IMR-90 (cell line): ENCODE measurements around the gene NPR2. TPM values are rescaled to one million over a fixed set of nuclear protein-coding genes. Genes with fewer than 3 reads are reported as not detected.

Source experiments
- ATAC-seq: fragments of 200-7000 bp; cut with Tn5 transposase; 2 replicates; pipeline ENCODE4 v1.9.1; 2020; ENCODE audit warnings: low read depth, mild to moderate bottlenecking, moderate library complexity
- BruUV-seq: library from RNA; stranded (reverse); fragments of 400-500 nt; replicated peaks from 2 replicates; lab custom pipeline; 2021; lab: Mats Ljungman, UMichigan
- CTCF ChIA-PET: fragments of 300-600 bp; formaldehyde crosslinking; extraction: SDS; loops from one replicate; lab custom pipeline; 2021; ENCODE audit warnings: antibody characterized with exemption; lab: Yijun Ruan, JAX
- POLR2A ChIA-PET: fragments of 300-600 bp; sonication (Branson Sonifier 250); formaldehyde crosslinking; loops from one replicate; lab custom pipeline; 2022; ENCODE audit warnings: antibody characterized with exemption; ENCODE audit not compliant: unreplicated experiment; lab: Charles Lee
- DNase-seq: peaks from one replicate; pipeline ENCODE4 v3.0.0; 2013
- H2AFZ ChIP-seq: replicated peaks from 2 replicates; pipeline ENCODE3; 2013; ENCODE audit warnings: low read length, mild to moderate bottlenecking; ENCODE audit not compliant: poor library complexity
- H2AK5ac ChIP-seq: 2 replicates; pipeline ENCODE4 v1.6.1; 2013; ENCODE audit warnings: low read depth, low read length, inconsistent platforms
- H2AK9ac ChIP-seq: replicated peaks from 2 replicates; pipeline ENCODE3; 2013; ENCODE audit warnings: mild to moderate bottlenecking, low read depth, low read length, moderate library complexity; ENCODE audit not compliant: poor library complexity
- H2BK120ac ChIP-seq: 2 replicates; pipeline ENCODE4 v1.6.1; 2013; ENCODE audit warnings: low read depth, low read length, inconsistent platforms
- H2BK15ac ChIP-seq: 3 replicates; pipeline ENCODE4 v1.6.1; 2013; ENCODE audit warnings: low read depth, low read length, inconsistent platforms
- H2BK20ac ChIP-seq: 2 replicates; pipeline ENCODE4 v1.6.1; 2013; ENCODE audit warnings: low read depth, mild to moderate bottlenecking, inconsistent platforms, low read length, moderate library complexity
- H2BK5ac ChIP-seq: 2 replicates; pipeline ENCODE4 v1.6.1; 2013; ENCODE audit warnings: mild to moderate bottlenecking, low read depth, low read length, inconsistent platforms; ENCODE audit not compliant: poor library complexity, severe bottlenecking
- H3K14ac ChIP-seq: replicated peaks from 2 replicates; pipeline ENCODE4 v1.6.1; 2013; ENCODE audit warnings: low read depth, low read length, inconsistent platforms
- H3K18ac ChIP-seq: 2 replicates; pipeline ENCODE4 v1.6.1; 2013; ENCODE audit warnings: low read depth, low read length, control low read depth
- H3K23ac ChIP-seq: 2 replicates; pipeline ENCODE4 v1.6.1; 2013; ENCODE audit warnings: low read depth, low read length, inconsistent platforms
- H3K27ac ChIP-seq: 2 replicates; pipeline ENCODE4 v1.5.1; 2013; ENCODE audit warnings: mild to moderate bottlenecking, control low read depth, low read length; ENCODE audit not compliant: insufficient read depth
- H3K27me3 ChIP-seq: 2 replicates; pipeline ENCODE4 v1.6.1; 2013; ENCODE audit warnings: low read length; ENCODE audit not compliant: control insufficient read depth, insufficient read depth
- H3K36me3 ChIP-seq: 2 replicates; pipeline ENCODE4 v1.6.1; 2013; ENCODE audit warnings: low read length, mixed read lengths; ENCODE audit not compliant: control insufficient read depth, insufficient read depth
- H3K4ac ChIP-seq: 2 replicates; pipeline ENCODE4 v1.6.1; 2013; ENCODE audit warnings: low read depth, low read length, inconsistent platforms
- H3K4me1 ChIP-seq: 2 replicates; pipeline ENCODE4 v1.6.1; 2013; ENCODE audit warnings: low read length, mixed read lengths; ENCODE audit not compliant: control insufficient read depth, insufficient read depth
- H3K4me2 ChIP-seq: 2 replicates; pipeline ENCODE4 v1.6.1; 2013; ENCODE audit warnings: low read depth, mild to moderate bottlenecking, control low read depth, low read length, moderate library complexity
- H3K4me3 ChIP-seq: 2 replicates; pipeline ENCODE4 v1.5.1; 2013; ENCODE audit warnings: low read depth, mild to moderate bottlenecking, control low read depth, low read length, moderate library complexity; ENCODE audit not compliant: insufficient read depth
- H3K56ac ChIP-seq: 2 replicates; pipeline ENCODE4 v1.6.1; 2013; ENCODE audit warnings: low read length, inconsistent platforms; ENCODE audit not compliant: insufficient read depth; ENCODE audit errors: extremely low read depth
- H3K79me1 ChIP-seq, 2 experiments: 2 replicates each; pipeline ENCODE4 v1.6.1; 2013; ENCODE audit warnings: low read length in 2 of 2, inconsistent platforms in 1 of 2, low read depth in 1 of 2
- H3K9ac ChIP-seq: 2 replicates; pipeline ENCODE4 v1.6.1; 2013; ENCODE audit warnings: low read depth, low read length, control low read depth
- H3K9me1 ChIP-seq: 2 replicates; pipeline ENCODE4 v1.6.1; 2013; ENCODE audit warnings: low read length, inconsistent platforms; ENCODE audit not compliant: insufficient read depth
- H3K9me3 ChIP-seq: 2 replicates; pipeline ENCODE4 v1.6.1; 2013; ENCODE audit warnings: low read length; ENCODE audit not compliant: control insufficient read depth, insufficient read depth
- H4K20me1 ChIP-seq: 2 replicates; pipeline ENCODE4 v1.6.1; 2013; ENCODE audit warnings: low read length, inconsistent platforms; ENCODE audit not compliant: insufficient read depth
- H4K5ac ChIP-seq: 2 replicates; pipeline ENCODE4 v1.6.1; 2013; ENCODE audit warnings: mild to moderate bottlenecking, low read depth, low read length, control low read depth
- H4K8ac ChIP-seq, 2 experiments: 2 replicates each; pipeline ENCODE4 v1.6.1; 2013; ENCODE audit warnings: low read depth in 2 of 2, low read length in 2 of 2, control low read depth in 1 of 2, inconsistent platforms in 1 of 2
- H4K91ac ChIP-seq: 2 replicates; pipeline ENCODE4 v1.6.1; 2013; ENCODE audit warnings: low read depth, low read length, inconsistent platforms; ENCODE audit not compliant: insufficient read depth
- BHLHE40 ChIP-seq: fragments of 150-350 bp; IDR thresholded peaks from 2 replicates; pipeline ENCODE4 v1.6.1; 2016; ENCODE audit warnings: mild to moderate bottlenecking, low read depth, low read length
- CEBPB ChIP-seq: IDR thresholded peaks from 2 replicates; pipeline ENCODE4 v1.6.1; 2012; ENCODE audit warnings: low read depth, low read length, improper control_type of control experiment
- CHD1 ChIP-seq: IDR thresholded peaks from 2 replicates; pipeline ENCODE4 v1.6.1; 2012; ENCODE audit warnings: low read depth, low read length, improper control_type of control experiment
- FOS ChIP-seq: fragments of 150-350 bp; IDR thresholded peaks from 2 replicates; pipeline ENCODE4 v1.6.1; 2016; ENCODE audit warnings: low read depth, low read length
- MAFK ChIP-seq: IDR thresholded peaks from 2 replicates; pipeline ENCODE4 v1.6.1; 2012; ENCODE audit warnings: low read depth, low read length, improper control_type of control experiment
- MAZ ChIP-seq: IDR thresholded peaks from 2 replicates; pipeline ENCODE4 v1.6.1; 2012; ENCODE audit warnings: low read depth, mild to moderate bottlenecking, low read length, improper control_type of control experiment, moderate library complexity, borderline replicate concordance
- MXI1 ChIP-seq: IDR thresholded peaks from 2 replicates; pipeline ENCODE4 v1.6.1; 2012; ENCODE audit warnings: low read depth, mild to moderate bottlenecking, low read length, moderate library complexity, borderline replicate concordance
- NFE2L2 ChIP-seq: fragments of 150-350 bp; IDR thresholded peaks from 2 replicates; pipeline ENCODE4 v1.6.1; 2016; ENCODE audit warnings: low read depth, mild to moderate bottlenecking, low read length
- POLR2A ChIP-seq: IDR thresholded peaks from 2 replicates; pipeline ENCODE4 v1.6.1; 2012; ENCODE audit warnings: mild to moderate bottlenecking, low read depth, low read length
- RAD21 ChIP-seq: IDR thresholded peaks from 2 replicates; pipeline ENCODE4 v1.6.1; 2012; ENCODE audit warnings: low read length, improper control_type of control experiment
- RCOR1 ChIP-seq: IDR thresholded peaks from 2 replicates; pipeline ENCODE4 v1.6.1; 2012; ENCODE audit warnings: mild to moderate bottlenecking, low read length, improper control_type of control experiment; ENCODE audit not compliant: insufficient replicate concordance
- WGBS, 2 experiments: methylation state at CpG; one replicate each; pipeline versions ENCODE4 v1.1.5 to v1.1.7; 2013; ENCODE audit warnings: missing lambda C conversion rate in 2 of 2; ENCODE audit not compliant: insufficient read length in 1 of 2; ENCODE audit errors: extremely low coverage in 2 of 2; 5-methylcytosine and 5-hydroxymethylcytosine counted together
- dilution Hi-C: fragments of 300-500 bp; cut with HindIII; formaldehyde crosslinking; loops from one replicate; pipeline ENCODE4 v1.14.3; 2018; ENCODE audit warnings: low sequenced_read_pairs; ENCODE audit not compliant: unreplicated experiment
- in situ Hi-C: fragments of 300-500 bp; cut with MboI; formaldehyde crosslinking; loops from 3 replicates; pipeline ENCODE4 v1.14.3; 2019; ENCODE audit warnings: low sequenced_read_pairs, inconsistent platforms, mixed read lengths
- intact Hi-C: fragments of 100-400 bp; cut with micrococcal nuclease; formaldehyde crosslinking; loops from 2 replicates; pipeline ENCODE4 v1.10.0; 2022
- polyA plus RNA-seq, 3 experiments: library from polyadenylated mRNA; depleted of rRNA; stranded (reverse); fragments of >200 nt; gene quantifications; 2 replicates each; pipeline ENCODE4 v1.2.3, GENCODE V29; 2012; ENCODE audit warnings: low replicate concordance in 1 of 3
- total RNA-seq: library from RNA; depleted of rRNA; stranded (reverse); fragments of >200 nt; gene quantifications from 2 replicates; pipeline ENCODE4 v1.2.3, GENCODE V29; 2012
- TF ChIP-seq, protein P1 (sequence below): fragments of 150-350 bp; IDR thresholded peaks from 2 replicates; pipeline ENCODE4 v1.6.1; 2017; ENCODE audit warnings: mild to moderate bottlenecking, antibody characterized with exemption, low read length, low read depth
- TF ChIP-seq, protein P2 (sequence below): fragments of 150-350 bp; IDR thresholded peaks from 2 replicates; pipeline ENCODE4 v1.6.1; 2016; ENCODE audit warnings: low read depth, mild to moderate bottlenecking, low read length, moderate library complexity, borderline replicate concordance
- TF ChIP-seq, protein P3 (sequence below): conservative IDR thresholded peaks from 2 replicates; pipeline ENCODE4 v1.5.1; 2012; ENCODE audit warnings: mild to moderate bottlenecking, low read depth, low read length, improper control_type of control experiment

Gene NPR2
- total and polyA plus RNA-seq, 2 of the 4 experiments (the other 2 are of a cell fraction), result 5.2 to 35.7 TPM

DNA sequence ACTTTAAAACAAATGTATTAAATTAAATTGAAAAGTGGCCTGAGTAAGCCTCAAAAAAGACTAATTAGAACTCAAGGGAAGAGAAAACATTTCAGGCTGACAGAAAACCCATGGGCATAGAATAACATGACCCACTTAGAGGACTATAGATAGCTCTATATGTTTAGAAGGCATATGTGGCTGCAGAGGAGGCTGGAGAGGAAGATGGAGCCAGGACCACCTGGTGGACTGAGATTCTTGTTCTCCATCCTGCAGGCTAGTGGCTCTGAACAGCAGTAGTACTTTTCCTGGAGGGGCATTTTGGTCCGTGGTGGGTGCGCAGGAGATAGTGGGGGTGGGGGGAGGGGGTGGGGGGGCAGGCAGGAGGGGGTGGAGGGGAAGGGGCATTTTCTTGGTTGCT lies 10.3 kb upstream of the NPR2 start:
- no peak for DNase-seq
- no peak for ATAC-seq
- H3K14ac ChIP-seq, result no peak overlapping the region
- BruUV-seq, result no TSS peak
- H3K27me3 ChIP-seq, result peaks cover 42% of the 10 kb centered on the region
- dilution Hi-C loops, result no loop called here
- H2BK20ac ChIP-seq, result no peak overlapping the region
- no peak overlapping the region for H2AFZ ChIP-seq
- H4K91ac ChIP-seq, result no peak overlapping the region
- H3K9ac ChIP-seq, result no peak overlapping the region
- H3K4ac ChIP-seq, result no peak overlapping the region
- TF ChIP-seq MXI1 (no peak), FOS (no peak), POLR2A (no peak), RCOR1 (no peak), MAFK (no peak), MAZ (no peak), RAD21 (no peak), BHLHE40 (no peak), NFE2L2 (no peak), CHD1 (no peak), CEBPB (no peak)
- TF ChIP-seq, protein P1, sequence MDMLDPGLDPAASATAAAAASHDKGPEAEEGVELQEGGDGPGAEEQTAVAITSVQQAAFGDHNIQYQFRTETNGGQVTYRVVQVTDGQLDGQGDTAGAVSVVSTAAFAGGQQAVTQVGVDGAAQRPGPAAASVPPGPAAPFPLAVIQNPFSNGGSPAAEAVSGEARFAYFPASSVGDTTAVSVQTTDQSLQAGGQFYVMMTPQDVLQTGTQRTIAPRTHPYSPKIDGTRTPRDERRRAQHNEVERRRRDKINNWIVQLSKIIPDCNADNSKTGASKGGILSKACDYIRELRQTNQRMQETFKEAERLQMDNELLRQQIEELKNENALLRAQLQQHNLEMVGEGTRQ, result no peak
- TF ChIP-seq, protein P2, sequence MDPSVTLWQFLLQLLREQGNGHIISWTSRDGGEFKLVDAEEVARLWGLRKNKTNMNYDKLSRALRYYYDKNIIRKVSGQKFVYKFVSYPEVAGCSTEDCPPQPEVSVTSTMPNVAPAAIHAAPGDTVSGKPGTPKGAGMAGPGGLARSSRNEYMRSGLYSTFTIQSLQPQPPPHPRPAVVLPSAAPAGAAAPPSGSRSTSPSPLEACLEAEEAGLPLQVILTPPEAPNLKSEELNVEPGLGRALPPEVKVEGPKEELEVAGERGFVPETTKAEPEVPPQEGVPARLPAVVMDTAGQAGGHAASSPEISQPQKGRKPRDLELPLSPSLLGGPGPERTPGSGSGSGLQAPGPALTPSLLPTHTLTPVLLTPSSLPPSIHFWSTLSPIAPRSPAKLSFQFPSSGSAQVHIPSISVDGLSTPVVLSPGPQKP, result no peak
- TF ChIP-seq, protein P3, sequence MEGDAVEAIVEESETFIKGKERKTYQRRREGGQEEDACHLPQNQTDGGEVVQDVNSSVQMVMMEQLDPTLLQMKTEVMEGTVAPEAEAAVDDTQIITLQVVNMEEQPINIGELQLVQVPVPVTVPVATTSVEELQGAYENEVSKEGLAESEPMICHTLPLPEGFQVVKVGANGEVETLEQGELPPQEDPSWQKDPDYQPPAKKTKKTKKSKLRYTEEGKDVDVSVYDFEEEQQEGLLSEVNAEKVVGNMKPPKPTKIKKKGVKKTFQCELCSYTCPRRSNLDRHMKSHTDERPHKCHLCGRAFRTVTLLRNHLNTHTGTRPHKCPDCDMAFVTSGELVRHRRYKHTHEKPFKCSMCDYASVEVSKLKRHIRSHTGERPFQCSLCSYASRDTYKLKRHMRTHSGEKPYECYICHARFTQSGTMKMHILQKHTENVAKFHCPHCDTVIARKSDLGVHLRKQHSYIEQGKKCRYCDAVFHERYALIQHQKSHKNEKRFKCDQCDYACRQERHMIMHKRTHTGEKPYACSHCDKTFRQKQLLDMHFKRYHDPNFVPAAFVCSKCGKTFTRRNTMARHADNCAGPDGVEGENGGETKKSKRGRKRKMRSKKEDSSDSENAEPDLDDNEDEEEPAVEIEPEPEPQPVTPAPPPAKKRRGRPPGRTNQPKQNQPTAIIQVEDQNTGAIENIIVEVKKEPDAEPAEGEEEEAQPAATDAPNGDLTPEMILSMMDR, result no peak
- H3K79me1 ChIP-seq, result no peaks in the 10 kb centered on the region
- no peaks in the 10 kb centered on the region for H3K4me1 ChIP-seq
- no peak overlapping the region for H3K4me3 ChIP-seq
- H3K9me1 ChIP-seq, result no peaks in the 10 kb centered on the region; the same call in 1 of the 2 replicates
- H2AK5ac ChIP-seq, result no peak overlapping the region
- intact Hi-C loops, result no loop called here
- H3K27ac ChIP-seq, result no peak overlapping the region
- no peaks in the 10 kb centered on the region for H3K9me3 ChIP-seq
- no peak overlapping the region for H2BK5ac ChIP-seq
- in situ Hi-C loops, result no loop called here
- H4K20me1 ChIP-seq, result no peaks in the 10 kb centered on the region
- ChIA-PET CTCF (no interaction called here), POLR2A (no interaction called here)
- no peak overlapping the region for H4K8ac ChIP-seq
- no peak overlapping the region for H3K56ac ChIP-seq
- no peak overlapping the region for H4K5ac ChIP-seq
- no peak overlapping the region for H2AK9ac ChIP-seq
- no CpG with 5 or more reads among the region's 2 CpGs for WGBS, 2 experiments
- H3K18ac ChIP-seq, result no peak overlapping the region
- no peak overlapping the region for H2BK120ac ChIP-seq
- no peak overlapping the region for H3K23ac ChIP-seq
- no peaks in the 10 kb centered on the region for H3K36me3 ChIP-seq
- H3K4me2 ChIP-seq, result no peak overlapping the region
- no peak overlapping the region for H2BK15ac ChIP-seq
